Upper lobe of left lung (tissue), 4 donors: Measurements from ENCODE around the gene DLGAP4.

Experiments
- CTCF ChIP-seq, 6 experiments: fragments of 450-650 bp in 4 of 6; fragments of 200-600 bp in 2 of 6; sonication (generic) in 2 of 6; IDR thresholded peaks; one replicate each; pipeline ENCODE4 v1.5.1; 2016 to 2019; ENCODE audit warnings: antibody characterized with exemption in 6 of 6
- POLR2A ChIP-seq, 4 donors: fragments of 450-650 bp; IDR thresholded peaks; one replicate each; pipeline ENCODE4 v1.5.1; 2016 to 2017; ENCODE audit warnings: antibody characterized with exemption in 4 of 4, mild to moderate bottlenecking in 2 of 4
- POLR2AphosphoS5 ChIP-seq, 2 donors: sonication (generic); formaldehyde crosslinking; IDR thresholded peaks; one replicate each; pipeline ENCODE4 v1.5.1; 2017; ENCODE audit warnings: antibody characterized with exemption in 2 of 2

- no peak for TF ChIP-seq CTCF (IDR thresholded peaks at IDR 0.05)
- no peak for TF ChIP-seq POLR2AphosphoS5 (IDR thresholded peaks at IDR 0.05)
- TF ChIP-seq POLR2A (IDR thresholded peaks at IDR 0.05), result no peak
Measured at GRCh38 chr20:36330091-36330490, 24.0 kb downstream of the DLGAP4 start.
